IMR-90 (cell line): ENCODE results near the gene CDK5. TPM values are rescaled to one million over a fixed set of nuclear protein-coding genes. Genes with fewer than 3 reads are reported as not detected.
A peak's percentile ranks its signal among the peaks of the same experiment; 100 is the strongest.

Experiments
- ATAC-seq: fragments of 200-7000 bp; cut with Tn5 transposase; 2 replicates; pipeline ENCODE4 v1.9.1; 2020; ENCODE audit warnings: low read depth, mild to moderate bottlenecking, moderate library complexity
- Bru-seq: library from RNA; stranded (reverse); fragments of 400-500 nt; gene quantifications from one replicate; lab custom pipeline; 2021; lab: Mats Ljungman, UMichigan
- BruChase-seq, 2 experiments: library from RNA; stranded (reverse); fragments of 400-500 nt; gene quantifications; one replicate each; lab custom pipeline; 2021; lab: Mats Ljungman, UMichigan
- BruUV-seq: library from RNA; stranded (reverse); fragments of 400-500 nt; replicated peaks from 2 replicates; lab custom pipeline; 2021; lab: Mats Ljungman, UMichigan
- CTCF ChIA-PET: fragments of 300-600 bp; formaldehyde crosslinking; extraction: SDS; loops from one replicate; lab custom pipeline; 2021; ENCODE audit warnings: antibody characterized with exemption; lab: Yijun Ruan, JAX
- POLR2A ChIA-PET: fragments of 300-600 bp; sonication (Branson Sonifier 250); formaldehyde crosslinking; loops from one replicate; lab custom pipeline; 2022; ENCODE audit warnings: antibody characterized with exemption; ENCODE audit not compliant: unreplicated experiment; lab: Charles Lee
- DNase-seq: peaks from one replicate; pipeline ENCODE4 v3.0.0; 2013
- H2AFZ ChIP-seq: replicated peaks from 2 replicates; pipeline ENCODE3; 2013; ENCODE audit warnings: low read length, mild to moderate bottlenecking; ENCODE audit not compliant: poor library complexity
- H2AK5ac ChIP-seq: 2 replicates; pipeline ENCODE4 v1.6.1; 2013; ENCODE audit warnings: low read depth, low read length, inconsistent platforms
- H2AK9ac ChIP-seq: replicated peaks from 2 replicates; pipeline ENCODE3; 2013; ENCODE audit warnings: mild to moderate bottlenecking, low read depth, low read length, moderate library complexity; ENCODE audit not compliant: poor library complexity
- H2BK120ac ChIP-seq: 2 replicates; pipeline ENCODE4 v1.6.1; 2013; ENCODE audit warnings: low read depth, low read length, inconsistent platforms
- H2BK15ac ChIP-seq: 3 replicates; pipeline ENCODE4 v1.6.1; 2013; ENCODE audit warnings: low read depth, low read length, inconsistent platforms
- H2BK20ac ChIP-seq: 2 replicates; pipeline ENCODE4 v1.6.1; 2013; ENCODE audit warnings: low read depth, mild to moderate bottlenecking, inconsistent platforms, low read length, moderate library complexity
- H2BK5ac ChIP-seq: 2 replicates; pipeline ENCODE4 v1.6.1; 2013; ENCODE audit warnings: mild to moderate bottlenecking, low read depth, low read length, inconsistent platforms; ENCODE audit not compliant: poor library complexity, severe bottlenecking
- H3K14ac ChIP-seq: replicated peaks from 2 replicates; pipeline ENCODE4 v1.6.1; 2013; ENCODE audit warnings: low read depth, low read length, inconsistent platforms
- H3K18ac ChIP-seq: 2 replicates; pipeline ENCODE4 v1.6.1; 2013; ENCODE audit warnings: low read depth, low read length, control low read depth
- H3K23ac ChIP-seq: 2 replicates; pipeline ENCODE4 v1.6.1; 2013; ENCODE audit warnings: low read depth, low read length, inconsistent platforms
- H3K27ac ChIP-seq: 2 replicates; pipeline ENCODE4 v1.5.1; 2013; ENCODE audit warnings: mild to moderate bottlenecking, control low read depth, low read length; ENCODE audit not compliant: insufficient read depth
- H3K27me3 ChIP-seq: 2 replicates; pipeline ENCODE4 v1.6.1; 2013; ENCODE audit warnings: low read length; ENCODE audit not compliant: control insufficient read depth, insufficient read depth
- H3K36me3 ChIP-seq: 2 replicates; pipeline ENCODE4 v1.6.1; 2013; ENCODE audit warnings: low read length, mixed read lengths; ENCODE audit not compliant: control insufficient read depth, insufficient read depth
- H3K4ac ChIP-seq: 2 replicates; pipeline ENCODE4 v1.6.1; 2013; ENCODE audit warnings: low read depth, low read length, inconsistent platforms
- H3K4me1 ChIP-seq: 2 replicates; pipeline ENCODE4 v1.6.1; 2013; ENCODE audit warnings: low read length, mixed read lengths; ENCODE audit not compliant: control insufficient read depth, insufficient read depth
- H3K4me2 ChIP-seq: 2 replicates; pipeline ENCODE4 v1.6.1; 2013; ENCODE audit warnings: low read depth, mild to moderate bottlenecking, control low read depth, low read length, moderate library complexity
- H3K4me3 ChIP-seq: 2 replicates; pipeline ENCODE4 v1.5.1; 2013; ENCODE audit warnings: low read depth, mild to moderate bottlenecking, control low read depth, low read length, moderate library complexity; ENCODE audit not compliant: insufficient read depth
- H3K56ac ChIP-seq: 2 replicates; pipeline ENCODE4 v1.6.1; 2013; ENCODE audit warnings: low read length, inconsistent platforms; ENCODE audit not compliant: insufficient read depth; ENCODE audit errors: extremely low read depth
- H3K79me1 ChIP-seq, 2 experiments: 2 replicates each; pipeline ENCODE4 v1.6.1; 2013; ENCODE audit warnings: low read length in 2 of 2, inconsistent platforms in 1 of 2, low read depth in 1 of 2
- H3K9ac ChIP-seq: 2 replicates; pipeline ENCODE4 v1.6.1; 2013; ENCODE audit warnings: low read depth, low read length, control low read depth
- H3K9me1 ChIP-seq: 2 replicates; pipeline ENCODE4 v1.6.1; 2013; ENCODE audit warnings: low read length, inconsistent platforms; ENCODE audit not compliant: insufficient read depth
- H3K9me3 ChIP-seq: 2 replicates; pipeline ENCODE4 v1.6.1; 2013; ENCODE audit warnings: low read length; ENCODE audit not compliant: control insufficient read depth, insufficient read depth
- H4K20me1 ChIP-seq: 2 replicates; pipeline ENCODE4 v1.6.1; 2013; ENCODE audit warnings: low read length, inconsistent platforms; ENCODE audit not compliant: insufficient read depth
- H4K5ac ChIP-seq: 2 replicates; pipeline ENCODE4 v1.6.1; 2013; ENCODE audit warnings: mild to moderate bottlenecking, low read depth, low read length, control low read depth
- H4K8ac ChIP-seq, 2 experiments: 2 replicates each; pipeline ENCODE4 v1.6.1; 2013; ENCODE audit warnings: low read depth in 2 of 2, low read length in 2 of 2, control low read depth in 1 of 2, inconsistent platforms in 1 of 2
- H4K91ac ChIP-seq: 2 replicates; pipeline ENCODE4 v1.6.1; 2013; ENCODE audit warnings: low read depth, low read length, inconsistent platforms; ENCODE audit not compliant: insufficient read depth
- MAZ ChIP-seq: IDR thresholded peaks from 2 replicates; pipeline ENCODE4 v1.6.1; 2012; ENCODE audit warnings: low read depth, mild to moderate bottlenecking, low read length, improper control_type of control experiment, moderate library complexity, borderline replicate concordance
- USF2 ChIP-seq: fragments of 150-350 bp; IDR thresholded peaks from 2 replicates; pipeline ENCODE4 v1.6.1; 2017; ENCODE audit warnings: mild to moderate bottlenecking, antibody characterized with exemption, low read length, low read depth
- WGBS, 2 experiments: methylation state at CpG; one replicate each; pipeline versions ENCODE4 v1.1.5 to v1.1.7; 2013; ENCODE audit warnings: missing lambda C conversion rate in 2 of 2; ENCODE audit not compliant: insufficient read length in 1 of 2; ENCODE audit errors: extremely low coverage in 2 of 2; 5-methylcytosine and 5-hydroxymethylcytosine counted together
- dilution Hi-C: fragments of 300-500 bp; cut with HindIII; formaldehyde crosslinking; loops from one replicate; pipeline ENCODE4 v1.14.3; 2018; ENCODE audit warnings: low sequenced_read_pairs; ENCODE audit not compliant: unreplicated experiment
- in situ Hi-C: fragments of 300-500 bp; cut with MboI; formaldehyde crosslinking; loops from 3 replicates; pipeline ENCODE4 v1.14.3; 2019; ENCODE audit warnings: low sequenced_read_pairs, inconsistent platforms, mixed read lengths
- intact Hi-C: fragments of 100-400 bp; cut with micrococcal nuclease; formaldehyde crosslinking; loops from 2 replicates; pipeline ENCODE4 v1.10.0; 2022
- long read RNA-seq: library from polyadenylated mRNA; unstranded; transcript quantifications from one replicate; pipeline ENCODE4 v2.0.0, GENCODE V29; 2021; ENCODE audit not compliant: unreplicated experiment
- polyA plus RNA-seq, 3 experiments: library from polyadenylated mRNA; depleted of rRNA; stranded (reverse); fragments of >200 nt; gene quantifications; 2 replicates each; pipeline ENCODE4 v1.2.3, GENCODE V29; 2012; ENCODE audit warnings: low replicate concordance in 1 of 3
- total RNA-seq: library from RNA; depleted of rRNA; stranded (reverse); fragments of >200 nt; gene quantifications from 2 replicates; pipeline ENCODE4 v1.2.3, GENCODE V29; 2012; rRNA removed

Gene CDK5
- total RNA-seq (22.4 and 24.7 TPM in 2 replicates), polyA plus RNA-seq (2012; rRNA removed) (34.8 and 45.6 TPM in 2 replicates), Bru-seq, nascent RNA (percentile 39 among the genes with signal in this experiment), BruChase-seq, experiment 1, labeled RNA remaining after a 6-hour chase (percentile 43 among the genes with signal in this experiment), BruChase-seq, experiment 2, labeled RNA remaining after a 2-hour chase (percentile 41 among the genes with signal in this experiment)
- 29.1 and 41.6 TPM in 2 replicates for polyA plus RNA-seq (2012; cell fraction: cytosol; rRNA removed)
- polyA plus RNA-seq (2012; cell fraction: nucleus; rRNA removed; ENCODE audit: low replicate concordance), result 16.0 and 19.1 TPM in 2 replicates
- long read RNA-seq, transcript CDK5-204 (12 exons, 1,758 nt), result major isoform, 11 of 16 reads
- long read RNA-seq, partial matches to known transcripts, result 3 of 16 reads
- long read RNA-seq, other reads (novel, unspliced or antisense), result 0 of 16 reads

- peak within 1 kb of the TSS; percentile 92 for H2AFZ ChIP-seq
- H3K18ac ChIP-seq, result peak within 1 kb of the TSS; percentile 52
- peak; percentile 8 for ATAC-seq
- H3K9me3 ChIP-seq, result no peaks in the 10 kb centered on the region
- in situ Hi-C loops, result no loop called here
- peak within 1 kb of the TSS; percentile 94 to 100 for H4K8ac ChIP-seq
- peak within 1 kb of the TSS; percentile 97 for H3K14ac ChIP-seq
- H3K4me3 ChIP-seq, result peak within 1 kb of the TSS; percentile 67
- H2BK20ac ChIP-seq, result peak within 1 kb of the TSS; percentile 18
- CTCF ChIA-PET, result interaction anchor here (0.8 kb wide), 1 partner anchor 1770 kb away, joined by 3 read pairs; no protein-coding TSS in a partner anchor
- H3K27ac ChIP-seq, result peak within 1 kb of the TSS; percentile 91
- peak within 1 kb of the TSS; percentile 95 for H2AK9ac ChIP-seq
- peaks cover 12% of the 10 kb centered on the region; the same call in 1 of the 2 replicates for H3K9me1 ChIP-seq
- BruUV-seq, result no TSS peak
- H2AK5ac ChIP-seq, result peak within 1 kb of the TSS; percentile 95
- peak within 1 kb of the TSS; percentile 80 for H4K5ac ChIP-seq
- no peak for DNase-seq
- POLR2A ChIA-PET, result no interaction called here
- H3K4ac ChIP-seq, result peak within 1 kb of the TSS; percentile 97
- H4K20me1 ChIP-seq, result peaks cover 13% of the 10 kb centered on the region
- peak within 1 kb of the TSS; percentile 98 for H4K91ac ChIP-seq
- H2BK15ac ChIP-seq, result peak within 1 kb of the TSS; percentile 69; the same call in 2 of the 3 replicates
- dilution Hi-C loops, result no loop called here
- peak within 1 kb of the TSS; percentile 94 for H2BK5ac ChIP-seq
- peak within 1 kb of the TSS; percentile 95 for H3K56ac ChIP-seq
- 0% methylated on average over 16 of the region's 30 CpGs; no CpG with 5 or more reads in 1 of the 2 experiments for WGBS, 2 experiments
- peak within 1 kb of the TSS; percentile 84 for H2BK120ac ChIP-seq
- intact Hi-C loops, result no loop called here
- H3K27me3 ChIP-seq, result no peaks in the 10 kb centered on the region
- H3K36me3 ChIP-seq, result no peaks in the 10 kb centered on the region
- no peak for TF ChIP-seq USF2
- peak; percentile 83; the same call in 1 of the 2 replicates for TF ChIP-seq MAZ
- H3K4me1 ChIP-seq, result peaks cover 36% of the 10 kb centered on the region
- peak within 1 kb of the TSS; percentile 91 for H3K23ac ChIP-seq
- peak within 1 kb of the TSS; percentile 88 for H3K9ac ChIP-seq
- H3K79me1 ChIP-seq, result peaks cover 19 to 52% of the 10 kb centered on the region in 2 experiments
- peak within 1 kb of the TSS; percentile 81 for H3K4me2 ChIP-seq
Measured at GRCh38 chr7:151057506-151057988, at the start of gene CDK5. CDK5 (minus strand) TSS chr7:151057897; CDS start chr7:151057848, 49 bp downstream.
